Endodermal cell (in vitro differentiated cells): ENCODE data around the gene DTL. TPM values are rescaled to one million over a fixed set of nuclear protein-coding genes. Genes with fewer than 3 reads are reported as not detected.

Experiments
- DNase-seq: peaks from one replicate; pipeline ENCODE4 v3.0.0-alpha.2; 2017
- H3K27ac ChIP-seq: 2 replicates; pipeline ENCODE4 v1.5.1; 2013; ENCODE audit warnings: mild to moderate bottlenecking, low read depth, low read length, moderate library complexity
- H3K27me3 ChIP-seq: 2 replicates; pipeline ENCODE4 v1.6.1; 2013; ENCODE audit warnings: mild to moderate bottlenecking, low read length, moderate library complexity; ENCODE audit not compliant: insufficient read depth, control insufficient read depth, poor library complexity, severe bottlenecking
- H3K36me3 ChIP-seq: 2 replicates; pipeline ENCODE4 v1.7.0; 2013; ENCODE audit warnings: mild to moderate bottlenecking, low read length, moderate library complexity; ENCODE audit not compliant: control insufficient read depth, insufficient read depth
- H3K4me1 ChIP-seq: one replicate; pipeline ENCODE4 v1.7.0; 2013; ENCODE audit warnings: low read length; ENCODE audit not compliant: control insufficient read depth, insufficient read depth
- H3K4me3 ChIP-seq: 2 replicates; pipeline ENCODE4 v1.5.1; 2013; ENCODE audit warnings: mild to moderate bottlenecking, low read length, moderate library complexity
- H3K9ac ChIP-seq: 2 replicates; pipeline ENCODE4 v1.6.1; 2013; ENCODE audit warnings: mild to moderate bottlenecking, low read length, moderate library complexity; ENCODE audit not compliant: poor library complexity, severe bottlenecking; ENCODE audit errors: extremely low read depth
- H3K9me3 ChIP-seq: 2 replicates; pipeline ENCODE4 v1.6.1; 2013; ENCODE audit warnings: mild to moderate bottlenecking, low read length, moderate library complexity; ENCODE audit not compliant: control insufficient read depth
- H3K27ac Mint-ChIP-seq: 2 replicates; pipeline ENCODE4 v1.8.0; 2020; ENCODE audit warnings: mixed read lengths
- H3K27me3 Mint-ChIP-seq: 2 replicates; pipeline ENCODE4 v1.8.0; 2021; ENCODE audit warnings: mild to moderate bottlenecking, mixed read lengths; ENCODE audit not compliant: insufficient read depth
- H3K36me3 Mint-ChIP-seq: 2 replicates; pipeline ENCODE4 v1.8.0; 2020; ENCODE audit warnings: low read depth, mixed read lengths
- H3K4me1 Mint-ChIP-seq: 2 replicates; pipeline ENCODE4 v1.8.0; 2020; ENCODE audit warnings: mixed read lengths
- H3K4me3 Mint-ChIP-seq: 2 replicates; pipeline ENCODE4 v1.8.0; 2020; ENCODE audit warnings: mild to moderate bottlenecking, moderate library complexity, mixed read lengths
- H3K9me3 Mint-ChIP-seq: 2 replicates; pipeline ENCODE4 v1.8.0; 2020; ENCODE audit warnings: mild to moderate bottlenecking, mixed read lengths
- WGBS, 2 experiments: methylation state at CpG; one replicate each; pipeline versions ENCODE4 v1.1.5 to v1.1.7; 2013; ENCODE audit warnings: missing lambda C conversion rate in 2 of 2, mixed read lengths in 1 of 2; ENCODE audit not compliant: insufficient coverage in 1 of 2, insufficient read length in 1 of 2; 5-methylcytosine and 5-hydroxymethylcytosine counted together
- total RNA-seq, 2 donors: library from RNA; stranded (reverse); fragmentation: NEBNext Ultra II Directional in 1 of 2; extraction: Animal tissue kit (Norgen Biotek cat#: 25700) in 1 of 2; gene quantifications; 2 replicates in 1 of 2; 3 replicates in 1 of 2; pipeline ENCODE4 v1.2.1, GENCODE V29; 2021
- TF ChIP-seq, protein P1 (sequence below): fragments of 200-600 bp; sonication (generic); conservative IDR thresholded peaks from 2 replicates; pipeline ENCODE4 v1.5.0; 2021; ENCODE audit warnings: antibody characterized with exemption, mild to moderate bottlenecking

DTL gene
- total RNA-seq, 2 donors from 2014 or later: 45.5 to 73.8 TPM

DNA sequence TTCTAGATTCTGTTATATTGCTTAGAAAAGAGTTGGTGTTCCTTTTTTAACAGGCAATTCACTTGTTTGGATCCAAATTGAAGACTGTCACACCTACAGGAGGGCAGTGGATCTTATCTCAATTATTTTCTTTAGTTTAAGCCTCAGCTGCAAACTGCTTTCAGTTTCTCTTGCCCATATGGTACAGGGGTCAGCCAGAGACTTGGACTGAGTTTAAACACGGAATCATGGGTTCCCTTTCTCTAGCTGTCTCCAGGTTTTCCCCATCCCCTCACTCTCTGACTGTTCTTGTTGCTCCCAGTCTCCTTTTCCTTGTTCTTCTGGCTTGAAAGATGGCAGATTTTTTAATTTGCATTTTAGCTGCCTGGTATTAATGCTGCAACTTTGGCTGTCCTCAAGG lies 18.4 kb downstream of the DTL start:
- TF ChIP-seq, protein P1, sequence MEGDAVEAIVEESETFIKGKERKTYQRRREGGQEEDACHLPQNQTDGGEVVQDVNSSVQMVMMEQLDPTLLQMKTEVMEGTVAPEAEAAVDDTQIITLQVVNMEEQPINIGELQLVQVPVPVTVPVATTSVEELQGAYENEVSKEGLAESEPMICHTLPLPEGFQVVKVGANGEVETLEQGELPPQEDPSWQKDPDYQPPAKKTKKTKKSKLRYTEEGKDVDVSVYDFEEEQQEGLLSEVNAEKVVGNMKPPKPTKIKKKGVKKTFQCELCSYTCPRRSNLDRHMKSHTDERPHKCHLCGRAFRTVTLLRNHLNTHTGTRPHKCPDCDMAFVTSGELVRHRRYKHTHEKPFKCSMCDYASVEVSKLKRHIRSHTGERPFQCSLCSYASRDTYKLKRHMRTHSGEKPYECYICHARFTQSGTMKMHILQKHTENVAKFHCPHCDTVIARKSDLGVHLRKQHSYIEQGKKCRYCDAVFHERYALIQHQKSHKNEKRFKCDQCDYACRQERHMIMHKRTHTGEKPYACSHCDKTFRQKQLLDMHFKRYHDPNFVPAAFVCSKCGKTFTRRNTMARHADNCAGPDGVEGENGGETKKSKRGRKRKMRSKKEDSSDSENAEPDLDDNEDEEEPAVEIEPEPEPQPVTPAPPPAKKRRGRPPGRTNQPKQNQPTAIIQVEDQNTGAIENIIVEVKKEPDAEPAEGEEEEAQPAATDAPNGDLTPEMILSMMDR: no peak
- Mint-ChIP-seq H3K36me3 (peaks cover 77% of the 10 kb centered on the region), H3K9me3 (peaks cover 7% of the 10 kb centered on the region), H3K27me3 (no peaks in the 10 kb centered on the region), H3K4me1 (peaks cover 5% of the 10 kb centered on the region), H3K27ac (no peak overlapping the region), H3K4me3 (no peak overlapping the region)
- no peak overlapping the region for H3K4me3 ChIP-seq
- H3K9ac ChIP-seq: no peak overlapping the region
- DNase-seq: no peak
- peaks cover 26% of the 10 kb centered on the region for H3K9me3 ChIP-seq
- H3K4me1 ChIP-seq: no peaks in the 10 kb centered on the region
- H3K27me3 ChIP-seq: no peaks in the 10 kb centered on the region
- 90 to 92% methylated on average over 1 of the region's 1 CpG for WGBS, 2 experiments
- peaks cover 81% of the 10 kb centered on the region for H3K36me3 ChIP-seq
- H3K27ac ChIP-seq: no peak overlapping the region

DNA sequence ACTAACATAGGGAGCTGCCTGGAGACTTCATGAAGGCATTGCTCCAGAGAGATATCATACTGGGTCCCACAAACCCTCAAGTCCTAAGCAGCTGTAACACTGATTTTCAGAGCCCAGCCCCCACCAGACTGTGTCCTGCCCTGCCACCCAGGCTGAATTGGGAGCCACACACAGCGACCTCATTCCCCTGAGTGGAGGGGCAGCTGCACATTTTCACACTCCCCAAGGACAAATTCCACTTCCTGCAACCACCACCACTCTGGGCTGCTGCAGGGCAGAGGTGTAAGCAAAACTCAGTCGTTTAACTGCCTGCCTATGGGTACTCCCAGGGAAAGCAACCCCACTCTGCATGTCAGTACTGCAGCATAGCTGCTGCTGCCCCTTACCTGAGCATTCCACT lies 19.8 kb downstream of the DTL start:
- Histone ChIP-seq H3K27ac (no peak overlapping the region), H3K36me3 (peaks cover 68% of the 10 kb centered on the region), H3K9ac (no peak overlapping the region), H3K27me3 (no peaks in the 10 kb centered on the region), H3K4me3 (no peak overlapping the region), H3K9me3 (peaks cover 26% of the 10 kb centered on the region), H3K4me1 (no peaks in the 10 kb centered on the region)
- DNase-seq: no peak
- TF ChIP-seq, protein P1: no peak
- Mint-ChIP-seq H3K9me3 (peaks cover 7% of the 10 kb centered on the region), H3K27ac (no peak overlapping the region), H3K27me3 (no peaks in the 10 kb centered on the region), H3K36me3 (peaks cover 77% of the 10 kb centered on the region), H3K4me1 (peaks cover 5% of the 10 kb centered on the region), H3K4me3 (no peak overlapping the region)
- whole genome bisulfite sequencing, 2 experiments: 91% methylated on average over 2 of the region's 2 CpGs; no CpG with 5 or more reads in 1 of the 2 experiments

DNA sequence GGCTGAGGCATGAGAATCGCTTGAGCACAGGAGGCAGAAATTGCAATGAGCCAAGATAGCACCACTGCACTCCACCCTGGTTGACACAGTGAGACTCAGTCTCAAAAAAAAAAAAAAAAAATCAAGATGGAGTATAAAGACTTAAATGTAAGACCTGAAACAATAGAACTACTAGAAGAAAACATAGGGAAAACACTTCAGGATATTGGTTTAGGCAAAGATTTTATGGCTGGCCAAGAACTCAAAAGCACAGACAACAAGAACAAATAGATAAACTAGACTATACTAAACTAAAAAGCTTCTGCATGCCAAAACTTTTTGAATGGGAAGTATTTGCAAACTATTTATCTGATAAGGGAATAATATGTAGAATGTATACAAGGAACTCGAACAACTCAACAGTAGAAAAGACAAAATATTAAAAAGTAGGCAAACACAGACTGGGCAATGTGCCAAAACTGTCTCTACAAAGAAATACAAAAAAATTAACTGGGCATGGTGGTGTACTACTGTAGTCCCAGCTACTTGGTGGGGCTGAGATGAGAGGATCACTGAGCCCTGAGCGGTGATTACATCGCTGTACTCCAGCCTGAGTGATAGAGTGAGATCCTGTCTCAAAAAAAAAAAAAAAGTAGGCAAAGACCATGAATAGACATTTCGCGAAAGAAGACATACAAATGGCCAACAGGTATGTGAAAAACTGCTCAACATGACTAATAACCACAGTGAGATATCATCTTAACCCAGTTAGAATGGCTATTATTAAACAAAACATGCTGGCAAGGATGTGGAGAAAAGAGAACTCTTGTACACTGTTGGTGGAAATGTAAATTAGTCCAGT lies 25.3 kb downstream of the DTL start:
- peaks cover 49% of the 10 kb centered on the region for H3K36me3 Mint-ChIP-seq
- Histone ChIP-seq H3K27me3 (no peaks in the 10 kb centered on the region), H3K9me3 (peaks cover 26% of the 10 kb centered on the region), H3K9ac (no peak overlapping the region), H3K4me1 (no peaks in the 10 kb centered on the region), H3K36me3 (peaks cover 46% of the 10 kb centered on the region), H3K4me3 (no peak overlapping the region), H3K27ac (no peak overlapping the region)
- DNase-seq: no peak
- TF ChIP-seq, protein P1: no peak
- H3K27me3 Mint-ChIP-seq: no peaks in the 10 kb centered on the region
- H3K9me3 Mint-ChIP-seq: peaks cover 5% of the 10 kb centered on the region
- no peaks in the 10 kb centered on the region for H3K4me1 Mint-ChIP-seq
- no peak overlapping the region for H3K27ac Mint-ChIP-seq
- no peak overlapping the region for H3K4me3 Mint-ChIP-seq
- WGBS, 2 experiments: 81 to 87% methylated on average over 3 to 6 of the region's 6 CpGs
